Fibroblast of skin of left biceps (primary cell): ENCODE results near the gene PPOX.
A peak's percentile ranks its signal among the peaks of the same experiment; 100 is the strongest.

ENCODE experiments used
- DNase-seq, 2 experiments: peaks; one replicate each; pipeline ENCODE4 v3.0.0-alpha.2; 2013; ENCODE audit warnings: low read depth in 2 of 2

PPOX gene

DNA sequence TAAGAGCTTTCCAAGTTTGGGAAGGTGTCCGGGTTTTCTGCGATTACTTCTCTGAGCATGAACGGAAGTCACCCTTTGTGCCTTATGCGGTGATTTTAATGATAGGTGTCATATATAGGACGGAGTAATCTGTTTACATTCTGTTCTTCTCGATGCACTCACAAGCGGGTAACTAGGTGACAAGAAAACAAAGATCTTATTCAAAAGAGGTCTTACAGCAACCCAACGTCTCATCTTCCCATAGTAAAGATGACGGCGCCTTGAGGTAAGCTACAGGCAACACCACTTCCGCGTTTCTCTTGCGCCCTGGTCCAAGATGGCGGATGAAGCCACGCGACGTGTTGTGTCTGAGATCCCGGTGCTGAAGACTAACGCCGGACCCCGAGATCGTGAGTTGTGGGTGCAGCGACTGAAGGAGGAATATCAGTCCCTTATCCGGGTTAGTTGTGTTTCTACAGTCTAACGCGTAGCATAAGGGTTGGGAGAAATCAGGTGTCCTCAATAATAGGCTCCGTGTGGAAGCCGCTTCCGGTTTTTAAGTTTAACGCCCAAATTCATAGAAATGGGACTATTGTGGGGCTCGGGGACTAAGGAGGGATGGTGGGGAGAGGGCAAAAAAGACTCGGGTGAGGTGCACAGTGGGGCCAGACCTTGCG, 12.4 kb upstream of the PPOX start, which contains the start of gene UFC1:
Gene UFC1 (plus strand): TSS at position 297 of the 656 bp plus-strand sequence. CDS start 20 bp downstream, at position 317.
- DNase-seq: peak; percentile 67 to 73

DNA sequence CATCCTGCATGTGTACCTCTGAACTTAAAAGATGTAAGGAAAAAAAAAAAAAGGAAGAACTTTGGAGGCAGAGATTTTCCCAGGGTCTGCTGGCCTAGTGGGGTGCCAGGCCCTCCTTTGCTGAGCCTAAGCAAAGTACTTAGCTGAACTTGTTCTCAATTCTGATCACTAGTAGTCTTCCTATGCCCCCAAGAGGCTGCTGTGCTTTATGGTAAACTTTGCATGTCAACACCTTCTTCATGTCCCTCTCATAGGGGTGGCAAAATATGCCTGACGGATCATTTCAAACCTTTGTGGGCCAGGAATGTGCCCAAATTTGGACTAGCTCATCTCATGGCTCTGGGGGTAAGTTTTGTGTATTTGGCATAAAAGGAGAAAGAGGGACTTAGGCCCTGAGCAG, 8.4 kb upstream of the PPOX start:
- no peak for DNase-seq

DNA sequence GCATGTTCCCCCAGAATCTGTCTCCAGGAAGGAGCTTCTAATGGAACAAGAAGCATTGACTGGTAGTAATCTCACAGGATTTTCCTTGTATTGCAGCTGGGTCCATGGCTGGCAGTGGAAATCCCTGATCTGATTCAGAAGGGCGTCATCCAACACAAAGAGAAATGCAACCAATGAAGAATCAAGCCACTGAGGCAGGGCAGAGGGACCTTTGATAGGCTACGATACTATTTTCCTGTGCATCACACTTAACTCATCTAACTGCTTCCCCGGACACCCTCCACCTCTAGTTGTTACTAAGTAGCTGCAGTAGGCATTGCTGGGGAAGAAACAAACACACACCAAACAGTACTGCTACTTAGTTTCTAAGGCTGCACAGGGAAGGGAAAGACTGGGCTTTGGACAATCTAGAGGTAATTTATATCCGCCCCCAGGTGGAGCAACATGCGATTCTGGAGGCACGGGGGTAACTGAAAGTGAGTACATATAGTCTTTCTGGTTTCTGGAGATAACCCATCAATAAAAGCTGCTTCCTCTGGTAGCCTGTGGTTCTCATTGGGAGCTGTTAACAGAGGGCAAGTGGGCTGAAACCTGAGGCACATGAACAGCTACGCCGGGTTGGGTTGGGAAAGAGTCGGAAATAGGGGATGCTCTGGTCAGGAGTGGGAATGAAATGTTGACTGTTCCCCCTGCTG, 7.8 kb upstream of the PPOX start:
- DNase-seq: no peak

DNA sequence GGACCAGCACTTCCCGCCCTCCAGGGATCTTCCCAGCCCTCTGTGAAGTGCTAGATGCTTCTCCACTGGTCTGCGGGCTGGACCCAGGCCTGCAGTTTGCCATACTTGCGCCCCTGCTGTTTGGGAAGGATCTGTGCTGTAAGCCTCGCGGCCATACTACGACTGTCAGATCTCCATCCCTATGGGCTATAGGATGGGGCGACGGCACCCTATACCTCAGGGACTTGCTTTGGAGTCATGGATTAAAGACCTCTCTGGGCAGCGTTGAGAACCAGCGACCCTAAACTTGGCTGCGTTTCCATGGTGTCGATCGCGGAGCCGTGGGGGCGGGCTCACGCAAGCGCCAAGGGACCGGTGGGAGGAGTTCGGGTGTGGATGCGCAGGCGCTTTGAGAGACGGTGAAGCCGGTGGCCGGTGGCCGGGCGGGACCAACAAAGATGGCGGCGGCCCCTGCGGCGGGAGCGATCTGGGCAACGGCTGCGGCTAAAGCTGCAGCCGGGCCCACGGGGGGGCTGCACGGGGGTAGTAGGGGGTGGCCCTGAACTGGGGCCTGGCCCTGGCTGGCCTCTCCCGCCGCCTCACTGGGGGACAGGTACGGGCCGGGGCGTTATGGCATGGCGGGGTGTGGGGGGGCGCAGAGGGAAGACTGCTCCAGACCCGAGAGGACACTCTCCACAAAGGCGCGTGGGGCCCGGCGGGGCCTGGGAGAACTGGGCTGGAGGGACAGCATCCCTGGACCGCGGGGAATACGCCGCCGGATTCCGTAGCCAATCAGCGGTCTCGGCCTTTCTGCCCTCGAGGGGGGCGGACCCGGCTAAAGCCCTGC, 6.9 kb upstream of the PPOX start, which contains the start of gene USP21:
Gene USP21 (plus strand): TSS at position 414 of the 826 bp plus-strand sequence. CDS start 1,141 bp downstream, outside the sequence.
- peak; percentile 63 for DNase-seq

GRCh38 chr1:161159913-161160243, 6.3 kb upstream of the PPOX start:
- DNase-seq: no peak

DNA sequence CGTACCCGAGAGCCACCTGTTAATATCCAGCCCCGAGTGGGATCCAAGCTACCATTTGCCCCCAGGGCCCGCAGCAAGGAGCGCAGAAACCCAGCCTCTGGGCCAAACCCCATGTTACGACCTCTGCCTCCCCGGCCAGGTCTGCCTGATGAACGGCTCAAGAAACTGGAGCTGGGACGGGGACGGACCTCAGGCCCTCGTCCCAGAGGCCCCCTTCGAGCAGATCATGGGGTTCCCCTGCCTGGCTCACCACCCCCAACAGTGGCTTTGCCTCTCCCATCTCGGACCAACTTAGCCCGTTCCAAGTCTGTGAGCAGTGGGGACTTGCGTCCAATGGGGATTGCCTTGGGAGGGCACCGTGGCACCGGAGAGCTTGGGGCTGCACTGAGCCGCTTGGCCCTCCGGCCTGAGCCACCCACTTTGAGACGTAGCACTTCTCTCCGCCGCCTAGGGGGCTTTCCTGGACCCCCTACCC, 5.5 kb upstream of the PPOX start:
- no peak for DNase-seq

GRCh38 chr1:161161652-161162051, 4.6 kb upstream of the PPOX start:
- no peak for DNase-seq

GRCh38 chr1:161162052-161162451, 4.2 kb upstream of the PPOX start:
- DNase-seq: no peak

GRCh38 chr1:161162806-161163205, 3.4 kb upstream of the PPOX start:
- DNase-seq: no peak

GRCh38 chr1:161163793-161164192, 2.4 kb upstream of the PPOX start:
- DNase-seq: no peak

DNA sequence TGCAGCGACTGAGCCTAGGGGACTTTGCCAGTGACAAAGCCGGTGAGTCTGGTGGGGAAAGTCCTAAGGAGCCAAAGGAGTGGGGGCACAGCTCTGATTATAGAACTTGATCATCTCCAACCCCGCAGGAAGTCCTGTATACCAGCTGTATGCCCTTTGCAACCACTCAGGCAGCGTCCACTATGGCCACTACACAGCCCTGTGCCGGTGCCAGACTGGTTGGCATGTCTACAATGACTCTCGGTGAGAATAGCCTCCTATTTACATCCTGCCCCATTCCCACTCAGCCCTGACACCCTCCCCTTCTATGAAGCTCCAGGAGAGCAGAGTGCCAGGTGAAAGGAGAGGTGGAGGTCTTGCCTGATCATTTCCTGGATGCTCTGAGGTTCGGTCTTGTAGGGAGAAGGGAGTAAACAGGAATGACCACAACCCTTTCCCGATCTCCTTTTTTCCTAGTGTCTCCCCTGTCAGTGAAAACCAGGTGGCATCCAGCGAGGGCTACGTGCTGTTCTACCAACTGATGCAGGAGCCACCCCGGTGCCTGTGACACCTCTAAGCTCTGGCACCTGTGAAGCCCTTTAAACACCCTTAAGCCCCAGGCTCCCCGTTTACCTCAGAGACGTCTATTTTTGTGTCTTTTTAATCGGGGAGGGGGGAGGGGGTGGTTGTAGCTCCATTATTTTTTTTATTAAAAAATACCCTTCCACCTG, 1.2 kb upstream of the PPOX start:
- DNase-seq: no peak

- no peak for DNase-seq
These were observed 683 bp downstream of the PPOX start for GRCh38 chr1:161166669-161167548.

GRCh38 chr1:161168906-161169305, 2.7 kb downstream of the PPOX start:
- DNase-seq: no peak

GRCh38 chr1:161171191-161171590, 5.0 kb downstream of the PPOX start:
- DNase-seq: no peak

DNA sequence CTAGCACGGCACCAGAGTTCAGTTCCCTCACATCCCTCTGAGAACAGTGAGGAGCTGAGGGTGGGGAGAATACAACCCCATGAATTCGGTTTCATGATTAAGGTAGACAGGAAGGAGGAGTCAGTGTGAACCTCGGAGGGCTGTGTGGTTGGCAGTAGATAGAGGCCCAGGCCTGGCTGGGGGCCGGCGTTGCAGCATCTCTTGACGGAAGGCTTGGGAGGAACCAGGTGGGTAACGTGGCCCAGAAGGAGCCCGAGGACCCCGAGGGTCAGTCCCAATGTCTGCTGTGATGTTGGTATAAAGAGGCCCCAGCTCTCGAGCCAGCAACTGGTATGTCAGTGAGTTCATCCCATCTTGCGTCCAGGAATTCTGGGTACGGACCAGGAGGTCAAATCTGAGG, 5.5 kb downstream of the PPOX start:
- DNase-seq: no peak

GRCh38 chr1:161172349-161172748, 6.1 kb downstream of the PPOX start:
- no peak for DNase-seq

DNA sequence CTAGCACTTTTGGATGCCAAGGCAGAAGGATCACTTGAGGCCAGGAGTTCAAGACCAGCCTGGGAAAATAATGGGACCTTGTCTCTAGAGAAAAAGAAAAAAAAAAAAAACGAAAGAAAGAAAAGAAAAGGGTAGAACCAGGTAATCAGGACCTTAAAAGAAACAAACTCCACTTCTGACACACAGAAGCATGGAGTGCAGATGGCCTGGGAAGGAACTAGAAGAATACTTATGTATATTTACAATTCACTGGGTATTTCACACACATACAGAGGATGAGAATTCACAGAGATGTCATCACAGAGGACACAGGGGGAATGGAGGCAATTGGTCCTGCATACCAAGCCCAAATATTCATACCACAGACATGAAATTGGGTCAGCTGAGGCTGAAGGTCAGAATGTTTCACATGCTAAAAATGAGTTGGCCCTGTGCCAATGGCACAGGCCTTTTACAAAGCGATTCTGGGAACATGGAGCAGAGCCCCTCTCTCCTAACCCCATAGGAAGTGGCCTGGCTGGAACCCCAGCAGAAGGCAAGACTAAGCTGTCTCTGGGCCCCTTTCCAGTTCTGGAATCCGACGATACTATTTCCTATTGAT, 6.7 kb downstream of the PPOX start:
- DNase-seq: peak; percentile 91 to 94

DNA sequence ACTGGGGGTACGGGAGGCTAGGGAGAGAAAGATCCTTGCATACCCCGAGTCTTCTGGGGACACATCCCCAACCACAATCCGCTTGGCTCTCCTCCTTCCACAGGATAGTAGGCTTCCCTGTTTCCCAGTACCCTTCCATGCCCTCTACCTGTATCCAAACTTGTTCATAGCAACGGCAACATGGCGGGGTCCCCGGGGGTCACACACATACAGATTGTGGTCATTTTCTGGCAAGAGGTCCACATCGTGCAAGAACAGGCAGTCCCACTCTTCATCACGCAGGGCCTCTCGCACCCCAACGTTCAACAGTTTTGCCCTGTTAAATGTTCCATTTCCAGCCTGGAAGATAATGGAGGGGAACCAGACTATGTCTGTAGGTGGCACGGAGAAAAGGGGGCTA, 7.5 kb downstream of the PPOX start:
- no peak for DNase-seq

GRCh38 chr1:161174911-161175310, 8.7 kb downstream of the PPOX start:
- DNase-seq: no peak

- DNase-seq: no peak
These were observed 9.7 kb downstream of the PPOX start for GRCh38 chr1:161175771-161176453.
